GM12878 (cell line): ENCODE data around the gene DNHD1. TPM values are rescaled to one million over a fixed set of nuclear protein-coding genes. Genes with fewer than 3 reads are reported as not detected.

Source experiments
- ATAC-seq: fragments of 200-7000 bp; cut with Tn5 transposase; 3 replicates; pipeline ENCODE4 v1.9.1; 2020; ENCODE audit warnings: mild to moderate bottlenecking, moderate library complexity
- BruUV-seq: library from RNA; stranded (reverse); fragments of 400-500 nt; replicated peaks from 2 replicates; lab custom pipeline; 2021; lab: Mats Ljungman, UMichigan
- CTCF ChIA-PET: fragments of 300-600 bp; sonication (Branson Sonifier 250); formaldehyde crosslinking; extraction: SDS; loops from one replicate; lab custom pipeline; 2021; ENCODE audit warnings: inconsistent platforms; lab: Yijun Ruan, JAX
- POLR2A ChIA-PET: fragments of 350-600 bp; formaldehyde crosslinking; extraction: SDS; loops from one replicate; lab custom pipeline; 2021; ENCODE audit warnings: inconsistent platforms; lab: Charles Lee
- RAD21 ChIA-PET: fragments of 300-600 bp; sonication (Branson Sonifier 250); formaldehyde crosslinking; loops from one replicate; lab custom pipeline; 2023; ENCODE audit warnings: antibody characterized with exemption; ENCODE audit not compliant: unreplicated experiment; lab: Charles Lee
- SMC1A ChIA-PET: fragments of 300-600 bp; sonication (Branson Sonifier 250); formaldehyde crosslinking; loops from one replicate; lab custom pipeline; 2023; ENCODE audit not compliant: unreplicated experiment, uncharacterized antibody; lab: Charles Lee
- DNase-seq: peaks from one replicate; pipeline ENCODE4 v3.0.0-alpha.2; 2011; ENCODE audit warnings: low read depth, low spot score
- FAIRE-seq: peaks from 3 replicates; lab custom pipeline; 2011; peaks lifted over from hg19 to GRCh38; lab: Jason Lieb, UNC
- H2AFZ ChIP-seq: 2 replicates; pipeline ENCODE4 v1.6.0; 2011; ENCODE audit warnings: low read depth, low read length, control low read depth; ENCODE audit not compliant: control insufficient read depth
- H3K27ac ChIP-seq: 2 replicates; pipeline ENCODE4 v1.5.1; 2011; ENCODE audit warnings: control low read depth; ENCODE audit not compliant: control insufficient read depth, insufficient read depth
- H3K27me3 ChIP-seq, 2 experiments: replicated peaks in 1 of 2; 2 replicates each; pipeline versions ENCODE4 v1.6.0 to v1.6.1; 2011; ENCODE audit warnings: low read length in 1 of 2; ENCODE audit not compliant: control insufficient read depth in 2 of 2, insufficient read depth in 2 of 2
- H3K36me3 ChIP-seq, 2 experiments: 2 replicates each; pipeline ENCODE4 v1.5.1; 2011; ENCODE audit warnings: low read length in 1 of 2; ENCODE audit not compliant: control insufficient read depth in 2 of 2, insufficient read depth in 2 of 2
- H3K4me1 ChIP-seq: 2 replicates; pipeline ENCODE4 v1.6.1; 2011; ENCODE audit warnings: mild to moderate bottlenecking, low read length, moderate library complexity, mixed read lengths; ENCODE audit not compliant: control insufficient read depth, insufficient read depth
- H3K4me2 ChIP-seq: 2 replicates; pipeline ENCODE4 v1.6.0; 2011; ENCODE audit warnings: control low read depth; ENCODE audit not compliant: control insufficient read depth, insufficient read depth
- H3K4me3 ChIP-seq: fragments of 200-600 bp; sonication (generic); 2 replicates; pipeline ENCODE4 v1.5.1; 2016
- H3K79me2 ChIP-seq: 2 replicates; pipeline ENCODE4 v1.6.0; 2011; ENCODE audit warnings: low read length; ENCODE audit not compliant: control insufficient read depth, insufficient read depth
- H3K9ac ChIP-seq: 2 replicates; pipeline ENCODE4 v1.8.0; 2011; ENCODE audit warnings: low read length, control low read depth, mixed read lengths; ENCODE audit not compliant: control insufficient read depth, insufficient read depth
- H3K9me3 ChIP-seq: replicated peaks from 3 replicates; pipeline ENCODE4 v1.5.1; 2011; ENCODE audit warnings: mild to moderate bottlenecking, low read length; ENCODE audit not compliant: control insufficient read depth, insufficient read depth
- H4K20me1 ChIP-seq: 2 replicates; pipeline ENCODE4 v1.6.0; 2011; ENCODE audit not compliant: control insufficient read depth, insufficient read depth
- ASH2L ChIP-seq: fragments of 300-600, 200-600 bp; sonication (generic); IDR thresholded peaks from 2 replicates; pipeline ENCODE4 v1.6.1; 2017; ENCODE audit warnings: low read depth, mild to moderate bottlenecking, borderline replicate concordance
- BACH1 ChIP-seq: fragments of 450-650 bp; IDR thresholded peaks from 2 replicates; pipeline ENCODE4 v1.6.1; 2017; ENCODE audit warnings: mild to moderate bottlenecking, borderline replicate concordance
- BCLAF1 ChIP-seq: fragments of 450-650 bp; IDR thresholded peaks from 2 replicates; pipeline ENCODE4 v1.6.1; 2017; ENCODE audit warnings: antibody characterized with exemption, mild to moderate bottlenecking, moderate library complexity
- DPF2 ChIP-seq: fragments of 450-650 bp; IDR thresholded peaks from 2 replicates; pipeline ENCODE4 v1.6.1; 2017; ENCODE audit warnings: mild to moderate bottlenecking
- FOXK2 ChIP-seq: fragments of 450-650 bp; IDR thresholded peaks from 2 replicates; pipeline ENCODE4 v1.6.1; 2017; ENCODE audit warnings: mild to moderate bottlenecking, moderate library complexity
- HDAC2 ChIP-seq: fragments of 200-600 bp; sonication (generic); IDR thresholded peaks from 2 replicates; pipeline ENCODE4 v1.6.1; 2017
- NR2F1 ChIP-seq: fragments of 450-650 bp; conservative IDR thresholded peaks from 2 replicates; pipeline ENCODE4 v1.6.1; 2017; ENCODE audit warnings: mild to moderate bottlenecking
- SMAD5 ChIP-seq: IDR thresholded peaks from 2 replicates; pipeline ENCODE4 v1.6.1; 2016; ENCODE audit warnings: antibody characterized with exemption, low read depth
- ZZZ3 ChIP-seq: IDR thresholded peaks from 2 replicates; pipeline ENCODE4 v1.6.1; 2011; ENCODE audit warnings: low read depth; ENCODE audit not compliant: control insufficient read depth, insufficient read length
- WGBS: methylation state at CpG from one replicate; pipeline ENCODE4 v1.1.6; 2016; ENCODE audit warnings: low lambda C conversion rate; ENCODE audit not compliant: insufficient replicate concordance, insufficient coverage; ENCODE audit errors: missing lambda C conversion rate; 5-methylcytosine and 5-hydroxymethylcytosine counted together
- in situ Hi-C: fragments of 300-500 bp; cut with MboI; formaldehyde crosslinking; loops from 9 replicates; pipeline ENCODE4 v1.14.3; 2018; ENCODE audit warnings: mixed read lengths
- intact Hi-C: fragments of 100-400 bp; cut with micrococcal nuclease; formaldehyde crosslinking; loops from one replicate; pipeline ENCODE4 v1.14.2; 2022; ENCODE audit not compliant: unreplicated experiment
- polyA plus RNA-seq, 11 experiments: library from polyadenylated mRNA; depleted of rRNA in 4 of 11; unstranded in 6 of 11; stranded (reverse) in 5 of 11; fragments of >200 nt; fragmentation: Nextera tagmentation in 4 of 11; fragmentation: Illumina TruSeq in 1 of 11; extraction: Ambion mirVana in 4 of 11; extraction: Trizol in 1 of 11; gene quantifications; 1 replicate in 1 of 11; 2 replicates in 10 of 11; pipeline versions ENCODE4 v1.2.1 to v1.2.3, GENCODE V29; 2011 to 2016; ENCODE audit warnings: inconsistent platforms in 2 of 11, missing spikeins in 2 of 11, low read depth in 1 of 11
- total RNA-seq, 4 experiments: library from RNA; depleted of rRNA in 3 of 4; stranded (reverse); fragments of >200 nt in 3 of 4; fragmentation: Illumina TruSeq in 1 of 4; extraction: Trizol in 1 of 4; gene quantifications; 2 replicates each; pipeline versions ENCODE4 v1.2.1 to v1.2.3, GENCODE V29; 2013 to 2021

The DNHD1 gene
- total and polyA plus RNA-seq, 10 of the 15 experiments (the other 5 are each of a cell fraction or from before 2014, with no cell fraction given): 0.99 to 16.9 (median 8.6) TPM

- intact Hi-C loops (no loop called here), in situ Hi-C loops (no loop called here)
- ChIA-PET CTCF (no interaction called here), RAD21 (no interaction called here), POLR2A (no interaction called here), SMC1A (interaction anchor here (0.7 kb wide), 1 partner anchor 11 kb away, joined by 3 read pairs; no protein-coding TSS in a partner anchor)
- TF ChIP-seq ZZZ3: no peak
- TF ChIP-seq FOXK2: no peak
- no peak for TF ChIP-seq HDAC2
- no peak for TF ChIP-seq ASH2L
- no peak for TF ChIP-seq BACH1
- TF ChIP-seq NR2F1: no peak
- no peak for TF ChIP-seq SMAD5
- TF ChIP-seq DPF2: no peak
- TF ChIP-seq BCLAF1: no peak
- FAIRE-seq: no peak
- Histone ChIP-seq H3K4me2 (no peak overlapping the region), H3K27ac (no peak overlapping the region), H3K79me2 (no peaks in the 10 kb centered on the region), H3K4me3 (no peak overlapping the region), H3K36me3 (peaks cover 0 to 2% of the 10 kb centered on the region in 2 experiments; a peak in 2 of 4 replicates), H3K9me3 (no peaks in the 10 kb centered on the region), H2AFZ (no peak overlapping the region), H3K27me3 (no peaks in the 10 kb centered on the region), H3K9ac (no peak overlapping the region), H3K4me1 (no peaks in the 10 kb centered on the region), H4K20me1 (no peaks in the 10 kb centered on the region)
- no peak for DNase-seq
- ATAC-seq: no peak
- no TSS peak for BruUV-seq
- 96% methylated on average over 19 of the region's 19 CpGs for WGBS
These were observed 48.1 kb downstream of the DNHD1 start for GRCh38 chr11:6544921-6545850.
